GM21619 (cell line): Measurements from ENCODE around the gene EGFL8.

Experiments
- ATAC-seq: cut with Tn5 transposase; IDR thresholded peaks from one replicate; pipeline ENCODE4 v1.9.1; 2021; ENCODE audit not compliant: unreplicated experiment

Gene EGFL8

DNA sequence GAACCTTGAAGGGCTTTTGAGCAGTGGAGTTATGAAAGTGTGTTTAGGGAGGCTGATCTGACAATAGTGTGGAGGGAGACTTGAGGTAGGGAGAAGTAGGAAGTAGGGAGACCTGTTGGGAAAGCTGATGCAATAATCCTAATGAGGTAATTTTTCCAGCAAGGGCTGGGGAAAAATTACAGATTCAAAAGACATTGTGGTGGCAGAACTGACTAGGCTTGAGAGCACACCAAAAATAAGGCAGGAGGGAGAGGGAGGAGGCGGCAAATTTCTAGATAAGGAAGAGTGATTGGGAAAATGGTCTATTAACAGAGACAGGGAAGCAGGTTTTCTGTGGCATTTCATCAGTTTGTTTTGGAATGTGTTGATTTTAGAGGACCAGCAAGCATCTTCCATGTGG, 18.1 kb upstream of the EGFL8 start:
- ATAC-seq = no peak

- ATAC-seq = no peak
Observed at GRCh38 chr6:32146687-32147086, 17.7 kb upstream of the EGFL8 start.

GRCh38 chr6:32147401-32148132, 16.8 kb upstream of the EGFL8 start:
- no peak for ATAC-seq

GRCh38 chr6:32148289-32149091, 15.9 kb upstream of the EGFL8 start:
- ATAC-seq = no peak

DNA sequence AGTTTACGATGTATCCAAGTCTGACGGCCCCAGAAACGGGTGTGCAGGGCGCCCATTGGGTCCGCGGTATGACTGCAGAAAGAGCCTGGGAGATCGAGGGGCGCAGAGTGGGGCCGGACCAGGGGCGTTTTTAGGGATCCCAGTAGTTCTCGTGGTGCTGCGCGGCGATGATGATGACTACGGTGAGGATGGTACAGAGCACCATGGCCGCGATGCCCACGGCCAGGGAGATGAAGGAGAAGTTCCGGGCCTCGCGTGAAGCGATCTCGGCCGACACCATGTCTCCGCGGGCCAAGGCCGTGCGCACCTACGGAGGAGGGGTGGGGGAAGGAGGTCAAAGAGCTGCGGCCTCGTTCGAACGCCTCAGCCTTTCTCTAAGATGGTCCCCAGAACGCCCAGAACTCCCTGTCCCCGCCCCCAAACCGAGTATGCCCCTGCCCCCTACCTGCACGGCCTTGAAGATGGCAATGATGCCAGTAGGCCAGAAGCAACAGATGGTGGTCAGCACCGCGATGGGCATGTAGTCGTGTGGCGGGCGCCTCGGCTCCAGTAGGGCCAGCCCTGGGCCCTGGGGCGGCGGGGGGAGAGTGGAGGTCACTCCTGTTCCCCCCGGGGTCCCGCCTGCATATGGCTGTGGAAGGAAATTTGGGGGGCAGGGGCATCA, 15.2 kb upstream of the EGFL8 start:
- ATAC-seq = no peak

GRCh38 chr6:32149932-32150870, 14.2 kb upstream of the EGFL8 start:
- no peak for ATAC-seq

GRCh38 chr6:32151181-32151862, 13.1 kb upstream of the EGFL8 start:
- no peak for ATAC-seq

GRCh38 chr6:32151863-32152768, 12.3 kb upstream of the EGFL8 start, which contains the start of gene PRRT1:
PRRT1 (minus strand) TSS chr6:32151939; CDS start chr6:32151827, 112 bp downstream.
- ATAC-seq = no peak

GRCh38 chr6:32152769-32153563, 11.4 kb upstream of the EGFL8 start:
- ATAC-seq = no peak

DNA sequence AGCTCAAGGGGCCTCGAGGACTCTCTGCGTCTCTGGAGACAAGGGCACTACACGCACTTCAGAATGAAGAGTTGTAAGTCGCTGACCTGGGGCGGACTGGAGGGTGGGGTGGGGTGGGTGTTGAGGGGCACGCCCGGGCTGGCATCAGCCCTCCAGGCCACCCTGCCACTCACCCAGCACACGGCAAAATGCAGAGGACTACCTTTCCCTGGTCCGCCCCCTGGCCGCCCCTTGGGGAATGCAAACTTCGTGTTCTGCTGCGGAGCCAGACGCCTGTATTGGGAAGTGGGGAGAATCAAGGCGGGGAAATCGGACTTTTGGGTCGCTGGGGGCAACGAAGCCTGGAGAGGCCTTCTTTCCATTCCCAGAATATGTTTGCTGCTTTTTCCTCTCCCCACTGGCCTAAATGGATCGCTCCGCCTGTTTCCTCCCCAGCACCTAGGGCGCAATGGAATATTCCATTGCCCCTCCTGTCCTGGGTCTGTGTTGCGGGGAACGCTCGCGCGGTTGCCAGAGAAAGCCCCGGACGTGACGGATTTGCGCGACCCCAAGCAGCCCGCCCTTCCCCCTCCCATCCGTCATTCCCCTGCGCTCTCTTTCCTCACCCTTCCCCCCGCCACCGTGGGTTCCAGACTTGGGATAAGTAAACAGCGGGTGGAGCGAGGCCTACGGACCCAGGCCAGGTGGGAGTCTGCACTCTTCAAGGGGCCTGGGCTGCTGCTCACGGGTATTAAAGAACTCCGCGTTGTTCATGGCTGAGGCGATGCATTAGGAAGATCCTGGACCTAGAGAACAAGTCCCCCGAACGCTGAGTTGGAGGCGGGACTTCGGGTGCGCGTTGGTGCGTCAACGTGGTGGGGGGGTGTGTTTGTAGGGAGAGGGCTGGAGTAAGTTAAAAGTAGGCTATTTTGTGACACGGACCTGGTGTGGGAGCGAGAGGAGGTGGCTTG, 10.6 kb upstream of the EGFL8 start, which contains the start of gene PPT2:
Gene PPT2, plus strand, starts transcription at position 578 of the 950 bp plus-strand sequence. CDS start 454 bp downstream, outside the sequence.
- ATAC-seq = no peak

DNA sequence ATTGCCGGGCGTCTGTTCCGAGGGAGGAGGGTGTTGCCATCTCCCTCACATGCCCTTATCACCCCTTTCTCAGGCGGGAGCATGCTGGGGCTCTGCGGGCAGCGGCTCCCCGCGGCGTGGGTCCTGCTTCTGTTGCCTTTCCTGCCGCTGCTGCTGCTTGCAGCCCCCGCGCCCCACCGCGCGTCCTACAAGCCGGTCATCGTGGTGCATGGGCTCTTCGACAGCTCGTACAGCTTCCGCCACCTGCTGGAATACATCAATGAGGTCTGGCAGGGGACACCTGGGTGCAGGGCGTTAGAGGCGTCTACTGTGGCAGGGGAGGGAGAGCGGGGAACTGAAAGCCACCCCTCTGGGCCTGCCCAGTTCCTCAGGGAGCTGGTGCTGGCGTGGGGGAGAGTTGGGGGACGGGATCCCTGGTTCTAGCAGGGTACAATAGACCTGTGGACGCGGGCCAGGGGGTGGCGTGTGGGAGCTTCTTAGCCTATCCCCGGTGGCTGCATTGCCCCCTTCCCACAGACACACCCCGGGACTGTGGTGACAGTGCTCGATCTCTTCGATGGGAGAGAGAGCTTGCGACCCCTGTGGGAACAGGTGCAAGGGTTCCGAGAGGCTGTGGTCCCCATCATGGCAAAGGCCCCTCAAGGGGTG, 9.8 kb upstream of the EGFL8 start:
- no peak for ATAC-seq

DNA sequence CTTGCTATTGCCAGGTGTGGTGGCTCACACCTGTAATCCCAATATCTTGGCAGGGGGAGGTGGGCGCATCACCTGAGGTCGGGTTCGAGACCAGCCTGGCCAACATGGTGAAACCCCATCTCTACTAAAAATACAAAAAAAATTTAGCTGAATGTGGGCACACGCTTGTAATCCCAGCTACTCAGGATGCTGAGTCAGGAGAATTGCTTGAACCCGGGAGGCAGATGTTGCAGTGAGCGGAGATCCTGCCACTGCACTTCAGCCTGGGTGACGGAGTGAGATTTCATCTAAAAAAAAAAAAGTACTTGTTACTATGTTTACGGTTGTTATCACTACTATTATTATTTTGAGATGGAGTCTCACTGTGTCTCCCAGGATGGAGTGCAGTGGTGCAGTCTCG, 7.5 kb upstream of the EGFL8 start:
- ATAC-seq = no peak

- no peak for ATAC-seq
Observed at GRCh38 chr6:32158052-32158451, 6.3 kb upstream of the EGFL8 start.

GRCh38 chr6:32163559-32164258, 686 bp upstream of the EGFL8 start:
- no peak for ATAC-seq

DNA sequence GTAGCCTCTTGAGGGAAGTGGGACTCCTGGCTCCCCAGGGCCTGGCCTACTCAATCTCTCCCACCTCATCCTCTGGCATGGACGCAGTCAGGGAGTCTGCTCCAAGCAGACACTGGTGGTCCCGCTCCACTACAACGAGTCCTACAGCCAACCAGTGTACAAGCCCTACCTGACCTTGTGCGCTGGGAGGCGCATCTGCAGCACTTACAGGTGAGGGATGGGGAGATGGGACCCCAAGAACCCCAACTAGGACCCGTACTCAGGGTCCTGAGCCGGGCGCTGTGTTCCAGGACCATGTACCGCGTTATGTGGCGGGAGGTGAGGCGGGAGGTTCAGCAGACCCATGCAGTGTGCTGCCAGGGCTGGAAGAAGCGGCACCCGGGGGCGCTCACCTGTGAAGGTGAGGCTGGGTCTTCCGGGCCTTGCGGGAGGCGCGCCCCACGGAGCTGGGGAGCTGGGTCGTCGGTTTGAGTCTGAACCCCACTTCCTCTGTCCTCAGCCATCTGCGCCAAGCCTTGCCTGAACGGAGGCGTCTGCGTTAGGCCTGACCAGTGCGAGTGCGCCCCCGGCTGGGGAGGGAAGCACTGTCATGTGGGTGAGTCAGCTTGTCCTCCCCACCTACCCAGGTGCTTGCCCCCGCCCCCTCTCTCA, 2.1 kb downstream of the EGFL8 start:
- no peak for ATAC-seq
